ENCODE results near the gene CBX1.

GRCh38 chr17:48070195-48070594 lies 31.1 kb downstream of the CBX1 start:
- TF ChIP-seq EP300 (IDR thresholded peaks at IDR 0.05) (no peak), POLR2A (IDR thresholded peaks at IDR 0.05) (no peak)
